ENCODE results near the gene SAP30L. TPM values are rescaled to one million over a fixed set of nuclear protein-coding genes. Genes with fewer than 3 reads are reported as not detected.

The SAP30L gene
- total and polyA plus RNA-seq, 2 of the 13 experiments (the other 11 are each of a cell fraction or from before 2014, with no cell fraction given): 27.9 to 37.2 TPM

DNA sequence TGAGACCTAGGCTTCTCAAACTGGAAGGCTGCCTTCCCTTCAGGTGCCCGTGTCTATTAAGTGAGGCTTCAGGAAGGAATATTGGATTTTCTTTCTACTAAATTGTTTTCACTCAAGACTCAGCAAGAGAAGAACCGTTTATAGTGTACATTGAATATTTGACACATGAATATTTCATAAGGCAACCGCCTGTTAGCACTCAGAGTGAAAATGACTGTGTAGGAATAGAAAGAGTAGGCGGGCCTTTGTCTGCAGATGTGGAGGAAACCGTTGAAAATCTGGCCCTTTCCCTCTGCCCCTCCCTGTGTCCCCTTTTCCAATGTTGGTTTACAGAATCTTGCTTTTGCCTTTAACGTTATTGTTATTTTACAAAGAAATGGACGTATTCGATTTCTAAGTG, 6.2 kb downstream of the SAP30L start (continued):
- TF ChIP-seq ZNF598 (CRISPR knock-in tag; IDR thresholded peaks at IDR 0.05; ENCODE audit: borderline replicate concordance) (no peak), ELF1 (CRISPR knock-in tag; IDR thresholded peaks at IDR 0.05) (no peak), BHLHE40 (IDR thresholded peaks at IDR 0.05; ENCODE audit: low read length) (no peak), ZNF383 (CRISPR knock-in tag; IDR thresholded peaks at IDR 0.05; ENCODE audit: borderline replicate concordance) (no peak), ZNF772 (CRISPR knock-in tag; IDR thresholded peaks at IDR 0.05) (no peak), KDM1A (CRISPR knock-in tag; IDR thresholded peaks at IDR 0.05) (no peak), REL (CRISPR knock-in tag; conservative IDR thresholded peaks at IDR 0.05) (no peak), ARHGAP35 (CRISPR knock-in tag; IDR thresholded peaks at IDR 0.05; ENCODE audit: borderline replicate concordance) (no peak), SNRNP70 (IDR thresholded peaks at IDR 0.05; ENCODE audit: low read depth, low read length) (no peak)
- TF ChIP-seq, protein P1, sequence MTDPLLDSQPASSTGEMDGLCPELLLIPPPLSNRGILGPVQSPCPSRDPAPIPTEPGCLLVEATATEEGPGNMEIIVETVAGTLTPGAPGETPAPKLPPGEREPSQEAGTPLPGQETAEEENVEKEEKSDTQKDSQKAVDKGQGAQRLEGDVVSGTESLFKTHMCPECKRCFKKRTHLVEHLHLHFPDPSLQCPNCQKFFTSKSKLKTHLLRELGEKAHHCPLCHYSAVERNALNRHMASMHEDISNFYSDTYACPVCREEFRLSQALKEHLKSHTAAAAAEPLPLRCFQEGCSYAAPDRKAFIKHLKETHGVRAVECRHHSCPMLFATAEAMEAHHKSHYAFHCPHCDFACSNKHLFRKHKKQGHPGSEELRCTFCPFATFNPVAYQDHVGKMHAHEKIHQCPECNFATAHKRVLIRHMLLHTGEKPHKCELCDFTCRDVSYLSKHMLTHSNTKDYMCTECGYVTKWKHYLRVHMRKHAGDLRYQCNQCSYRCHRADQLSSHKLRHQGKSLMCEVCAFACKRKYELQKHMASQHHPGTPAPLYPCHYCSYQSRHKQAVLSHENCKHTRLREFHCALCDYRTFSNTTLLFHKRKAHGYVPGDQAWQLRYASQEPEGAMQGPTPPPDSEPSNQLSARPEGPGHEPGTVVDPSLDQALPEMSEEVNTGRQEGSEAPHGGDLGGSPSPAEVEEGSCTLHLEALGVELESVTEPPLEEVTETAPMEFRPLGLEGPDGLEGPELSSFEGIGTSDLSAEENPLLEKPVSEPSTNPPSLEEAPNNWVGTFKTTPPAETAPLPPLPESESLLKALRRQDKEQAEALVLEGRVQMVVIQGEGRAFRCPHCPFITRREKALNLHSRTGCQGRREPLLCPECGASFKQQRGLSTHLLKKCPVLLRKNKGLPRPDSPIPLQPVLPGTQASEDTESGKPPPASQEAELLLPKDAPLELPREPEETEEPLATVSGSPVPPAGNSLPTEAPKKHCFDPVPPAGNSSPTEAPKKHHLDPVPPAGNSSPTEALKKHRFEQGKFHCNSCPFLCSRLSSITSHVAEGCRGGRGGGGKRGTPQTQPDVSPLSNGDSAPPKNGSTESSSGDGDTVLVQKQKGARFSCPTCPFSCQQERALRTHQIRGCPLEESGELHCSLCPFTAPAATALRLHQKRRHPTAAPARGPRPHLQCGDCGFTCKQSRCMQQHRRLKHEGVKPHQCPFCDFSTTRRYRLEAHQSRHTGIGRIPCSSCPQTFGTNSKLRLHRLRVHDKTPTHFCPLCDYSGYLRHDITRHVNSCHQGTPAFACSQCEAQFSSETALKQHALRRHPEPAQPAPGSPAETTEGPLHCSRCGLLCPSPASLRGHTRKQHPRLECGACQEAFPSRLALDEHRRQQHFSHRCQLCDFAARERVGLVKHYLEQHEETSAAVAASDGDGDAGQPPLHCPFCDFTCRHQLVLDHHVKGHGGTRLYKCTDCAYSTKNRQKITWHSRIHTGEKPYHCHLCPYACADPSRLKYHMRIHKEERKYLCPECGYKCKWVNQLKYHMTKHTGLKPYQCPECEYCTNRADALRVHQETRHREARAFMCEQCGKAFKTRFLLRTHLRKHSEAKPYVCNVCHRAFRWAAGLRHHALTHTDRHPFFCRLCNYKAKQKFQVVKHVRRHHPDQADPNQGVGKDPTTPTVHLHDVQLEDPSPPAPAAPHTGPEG (CRISPR knock-in tag; IDR thresholded peaks at IDR 0.05): no peak
